Cardiac fibroblast (primary cell): Measurements from ENCODE around the gene KDSR.
A peak's percentile ranks its signal among the peaks of the same experiment; 100 is the strongest.

Experiments
- DNase-seq, 2 donors: peaks; one replicate each; pipeline versions ENCODE4 v3.0.0 to v3.0.0-alpha.2; 2010; ENCODE audit warnings: low read depth in 2 of 2
- H3K4me3 ChIP-seq, 2 donors: replicated peaks in 1 of 2; 1 replicate in 1 of 2; 2 replicates in 1 of 2; pipeline ENCODE4 v1.5.1; 2011; ENCODE audit warnings: low read depth in 2 of 2, low read length in 2 of 2, mild to moderate bottlenecking in 2 of 2, moderate library complexity in 1 of 2
- CTCF ChIP-seq: IDR thresholded peaks from one replicate; pipeline ENCODE4 v1.5.1; 2011; ENCODE audit warnings: low read depth, mild to moderate bottlenecking, low read length, inconsistent platforms

Gene KDSR

DNA sequence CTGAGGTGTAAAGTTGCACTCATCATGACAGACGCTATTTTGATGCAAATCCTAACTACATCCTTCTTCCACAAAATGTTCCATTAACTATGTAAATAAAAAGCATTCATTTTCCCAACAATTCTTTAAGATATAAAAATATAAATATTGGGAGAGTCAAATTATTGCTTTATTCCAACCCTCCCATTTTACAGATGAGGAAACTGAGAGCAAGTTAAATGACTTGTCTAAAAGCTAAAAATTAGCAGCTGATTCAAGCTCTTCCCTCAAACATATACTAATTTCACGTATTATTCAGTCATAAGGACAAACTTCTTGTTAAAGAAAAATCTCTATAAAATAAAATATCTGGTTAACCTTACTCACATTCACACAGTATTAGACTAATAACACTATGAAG lies 16.8 kb downstream of the KDSR start:
- no peak for TF ChIP-seq CTCF
- no peak for DNase-seq
- no peak overlapping the region for H3K4me3 ChIP-seq

- DNase-seq, result no peak
- H3K4me3 ChIP-seq, result no peak overlapping the region
- TF ChIP-seq CTCF, result no peak
Observed at GRCh38 chr18:63348508-63349136, 18.4 kb downstream of the KDSR start.

DNA sequence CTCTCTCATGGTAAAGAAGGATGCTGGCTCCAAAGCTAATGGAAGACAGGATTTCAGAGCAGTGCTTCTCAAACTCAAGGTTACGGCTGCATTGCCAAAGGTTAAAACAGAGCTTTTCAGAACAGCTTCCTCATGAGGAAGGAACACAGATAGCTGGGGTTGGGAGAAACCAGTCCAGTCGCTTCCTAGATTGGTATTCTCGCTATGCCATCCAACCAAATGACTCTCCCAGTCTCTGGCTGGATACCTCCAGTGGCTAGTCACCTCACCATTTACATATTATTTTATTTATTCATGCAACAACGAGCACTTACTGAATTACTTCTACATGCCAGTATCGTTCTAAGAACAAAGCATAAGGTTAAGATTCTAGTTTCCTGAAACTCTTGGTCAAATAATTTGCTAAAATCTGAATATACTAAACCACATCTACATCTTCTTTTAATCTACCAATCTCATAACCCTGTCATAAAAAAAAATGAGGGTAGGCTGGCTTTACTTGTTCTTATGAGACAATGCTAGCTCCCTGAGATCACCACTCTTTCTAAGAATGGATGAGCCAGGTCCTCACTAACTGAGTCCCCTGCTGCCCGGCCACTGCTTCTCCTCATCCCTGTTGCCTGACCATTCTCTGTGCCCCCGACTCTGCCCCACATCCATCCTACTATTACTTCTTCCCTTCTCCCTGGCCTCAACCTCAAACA lies 20.4 kb downstream of the KDSR start:
- TF ChIP-seq CTCF, result no peak
- DNase-seq, result no peak
- H3K4me3 ChIP-seq, result no peak overlapping the region

DNA sequence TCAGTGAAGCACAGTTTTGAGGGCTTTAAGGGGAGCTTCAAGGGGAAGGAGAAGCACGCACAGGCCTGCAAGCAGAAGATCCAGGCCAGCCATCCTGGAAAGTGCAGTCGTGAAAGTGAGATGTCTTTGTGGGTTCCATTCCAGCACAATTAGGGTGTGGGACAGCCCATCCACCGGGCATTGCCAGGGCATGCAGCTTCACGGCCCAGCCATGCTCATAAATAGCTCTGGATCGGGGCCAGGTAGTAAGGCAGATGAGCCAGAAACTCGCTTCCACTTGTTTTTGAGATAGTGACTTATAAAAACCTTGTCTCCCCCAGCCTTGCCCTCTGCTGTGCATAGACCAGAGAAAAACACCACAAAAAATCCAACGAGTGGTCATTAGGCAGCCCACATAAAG lies 21.0 kb downstream of the KDSR start:
- no peak overlapping the region for H3K4me3 ChIP-seq
- peak in 1 of 2 donors; percentile 7 for DNase-seq
- TF ChIP-seq CTCF, result no peak

DNA sequence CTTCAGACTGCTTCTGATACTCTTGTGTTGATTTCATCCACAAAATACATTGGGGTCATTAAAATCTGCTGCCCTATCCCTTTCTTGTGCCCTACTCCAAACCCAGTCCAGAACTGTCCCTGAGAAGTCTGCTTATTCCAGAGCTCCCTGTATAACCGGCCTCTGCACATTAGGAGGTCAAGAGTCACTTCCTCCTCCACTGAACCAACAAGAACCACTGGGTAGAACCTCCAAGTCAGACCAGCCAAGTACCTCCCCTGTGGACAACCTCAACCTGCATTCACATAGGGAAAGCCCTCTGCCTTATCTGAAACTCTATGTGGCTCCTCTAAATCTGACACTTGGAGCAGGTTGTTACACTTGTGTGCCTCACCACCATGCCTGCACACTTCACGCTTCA lies 22.1 kb downstream of the KDSR start:
- no peak for DNase-seq
- no peak for TF ChIP-seq CTCF
- H3K4me3 ChIP-seq, result no peak overlapping the region

DNA sequence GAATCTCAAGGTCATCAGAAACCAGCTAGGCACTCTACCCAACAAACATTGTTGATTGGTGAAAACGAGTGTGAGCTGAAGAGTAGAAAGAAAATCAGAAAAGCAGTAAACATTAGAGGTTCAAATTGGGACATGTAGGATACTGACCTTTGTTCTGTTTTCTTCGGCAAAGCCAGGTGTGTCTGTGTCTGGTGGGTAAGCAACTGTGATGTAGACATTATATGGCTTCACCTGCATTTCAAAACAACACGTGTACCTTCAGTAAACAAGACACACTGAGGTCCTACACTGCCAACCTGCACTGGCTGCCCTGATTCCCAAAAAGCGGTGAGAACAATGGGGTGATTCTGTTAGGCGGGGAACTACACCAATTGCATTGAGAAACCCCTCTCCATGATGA lies 22.7 kb downstream of the KDSR start:
- no peak overlapping the region for H3K4me3 ChIP-seq
- TF ChIP-seq CTCF, result no peak

More for the DNA sequence above, 22.7 kb downstream of the KDSR start:
- no peak for DNase-seq
